Uterus (tissue), 4 donors: ENCODE data around the gene ADAMTS1. TPM values are rescaled to one million over a fixed set of nuclear protein-coding genes. Genes with fewer than 3 reads are reported as not detected.

Experiments
- DNase-seq, 2 donors: peaks; one replicate each; pipeline ENCODE4 v3.0.0-alpha.2; 2019 to 2020
- H3K27ac ChIP-seq, 2 donors: fragments of 200-600 bp; sonication (generic); 1 replicate in 1 of 2; 2 replicates in 1 of 2; pipeline ENCODE4 v1.5.1; 2016 to 2018
- H3K27me3 ChIP-seq, 2 donors: fragments of 200-600 bp; sonication (generic); one replicate each; pipeline ENCODE4 v1.5.1; 2018 to 2019; ENCODE audit warnings: control low read depth in 1 of 2
- H3K36me3 ChIP-seq, 2 donors: fragments of 200-600 bp; sonication (generic); one replicate each; pipeline ENCODE4 v1.5.1; 2019; ENCODE audit warnings: control low read depth in 1 of 2
- H3K4me1 ChIP-seq, 2 donors: fragments of 200-600 bp; sonication (generic); one replicate each; pipeline ENCODE4 v1.5.1; 2018 to 2019; ENCODE audit warnings: control low read depth in 1 of 2
- H3K4me3 ChIP-seq, 2 donors: fragments of 200-600 bp; sonication (generic); 1 replicate in 1 of 2; 2 replicates in 1 of 2; pipeline ENCODE4 v1.5.1; 2018 to 2019; ENCODE audit warnings: mild to moderate bottlenecking in 1 of 2
- H3K9me3 ChIP-seq, 2 donors: fragments of 200-600 bp; sonication (generic); one replicate each; pipeline ENCODE4 v1.5.1; 2019; ENCODE audit warnings: control low read depth in 1 of 2
- CTCF ChIP-seq, 4 experiments: fragments of 200-600 bp in 2 of 4; fragments of 450-650 bp in 2 of 4; sonication (generic) in 2 of 4; IDR thresholded peaks; one replicate each; pipeline ENCODE4 v1.5.1; 2016 to 2019; ENCODE audit warnings: antibody characterized with exemption in 4 of 4, mild to moderate bottlenecking in 2 of 4, moderate library complexity in 1 of 4
- POLR2A ChIP-seq, 2 donors: fragments of 450-650 bp; IDR thresholded peaks; one replicate each; pipeline ENCODE4 v1.6.1; 2016; ENCODE audit warnings: antibody characterized with exemption in 2 of 2, mild to moderate bottlenecking in 1 of 2, moderate library complexity in 1 of 2
- intact Hi-C: fragments of 100-400 bp; cut with DNase I; formaldehyde crosslinking; loops from one replicate; pipeline ENCODE4 v1.15.1; 2023; ENCODE audit warnings: low total_unique reads
- total RNA-seq, 4 donors: library from RNA; depleted of rRNA in 3 of 4; stranded (reverse); fragments of >200 nt in 3 of 4; gene quantifications; one replicate each; pipeline versions ENCODE4 v1.1.0 to v1.2.4, GENCODE V29; 2014 to 2023
- donor health status: DM: yes; HTN: yes; CAD: no.

ADAMTS1 gene
- total RNA-seq, 4 donors from 2014 or later, result 96.8 to 210 (median 164) TPM

GRCh38 chr21:26788790-26789189 lies 56.4 kb downstream of the ADAMTS1 start:
- H3K27me3 ChIP-seq, result no peaks in the 10 kb centered on the region
- H3K9me3 ChIP-seq, result no peaks in the 10 kb centered on the region
- H3K4me1 ChIP-seq, result no peaks in the 10 kb centered on the region
- intact Hi-C loops, result no loop called here
- H3K4me3 ChIP-seq, result no peak overlapping the region
- H3K36me3 ChIP-seq, result no peaks in the 10 kb centered on the region
- TF ChIP-seq POLR2A (IDR thresholded peaks at IDR 0.05), result no peak
- no peak for TF ChIP-seq CTCF (IDR thresholded peaks at IDR 0.05)
- peak overlapping the region; percentile 12 to 73 for H3K27ac ChIP-seq
- peak; percentile 52 to 67 for DNase-seq

Other genes starting within 250 kb of the ADAMTS1 start
- 10 to 100 TPM; 24.8 to 99.7 (median 48.4) TPM for gene ADAMTS5, start 121.7 kb upstream of the ADAMTS1 start, total RNA-seq